Measurements from ENCODE around the gene SLC16A3.

SLC16A3 gene

DNA sequence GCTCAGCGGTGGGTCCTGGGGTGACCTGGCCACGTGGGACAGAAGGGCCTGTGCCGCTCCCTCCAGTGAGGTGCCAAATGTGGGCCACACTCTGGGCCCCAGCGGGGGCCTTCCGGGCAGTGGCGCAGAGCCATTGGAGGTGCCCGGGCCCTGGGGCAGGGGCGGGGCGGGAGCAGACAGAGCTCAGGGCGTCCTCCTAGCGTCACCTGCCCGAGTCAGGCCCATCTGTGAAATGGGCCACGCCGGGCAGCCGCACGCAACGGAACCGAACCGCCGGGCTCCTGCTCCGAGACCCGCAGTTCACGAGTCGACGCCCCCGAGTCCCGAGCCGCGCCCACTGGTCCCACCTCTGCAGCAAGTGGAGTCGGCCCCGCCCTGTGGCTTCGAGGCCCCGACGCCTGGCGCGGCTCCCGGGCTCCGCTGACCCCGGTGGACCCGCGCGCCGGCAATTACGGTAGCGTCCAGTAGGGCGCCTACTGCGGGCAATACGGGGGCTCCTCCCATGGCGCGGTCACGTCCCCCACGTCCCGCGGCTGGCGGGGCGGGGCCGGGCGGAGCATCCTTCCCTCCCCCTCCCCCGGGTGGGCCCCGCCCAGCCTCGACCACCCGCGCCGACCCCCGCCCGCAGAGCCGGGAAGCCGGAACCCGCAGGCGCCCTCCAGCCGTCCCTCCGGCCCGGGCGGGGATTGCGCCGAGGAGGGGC lies 1.9 kb downstream of the SLC16A3 start:
- no peak for TF ChIP-seq ZNF8 (CRISPR knock-in tag; IDR thresholded peaks at IDR 0.05)
- ATAC-seq, result no peak

DNA sequence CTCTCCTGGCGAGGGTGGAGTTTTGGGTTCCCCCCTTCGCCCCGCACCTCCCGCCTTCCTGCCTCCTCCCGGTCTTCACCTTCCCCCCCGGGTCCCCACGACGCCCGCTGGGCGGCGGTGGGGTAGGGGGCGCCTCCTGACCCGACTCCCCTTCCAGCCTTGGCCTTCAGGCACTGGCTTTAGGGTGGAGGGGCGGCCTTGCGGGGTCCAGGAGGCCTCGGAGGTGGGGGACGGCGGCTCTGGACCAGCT lies 2.4 kb downstream of the SLC16A3 start:
- no peak for TF ChIP-seq ARNTL (CRISPR knock-in tag; IDR thresholded peaks at IDR 0.05; ENCODE audit: borderline replicate concordance, low read depth)
- no peak for TF ChIP-seq TCF4 (CRISPR knock-in tag; IDR thresholded peaks at IDR 0.05; ENCODE audit: borderline replicate concordance)
- TF ChIP-seq, protein P1, sequence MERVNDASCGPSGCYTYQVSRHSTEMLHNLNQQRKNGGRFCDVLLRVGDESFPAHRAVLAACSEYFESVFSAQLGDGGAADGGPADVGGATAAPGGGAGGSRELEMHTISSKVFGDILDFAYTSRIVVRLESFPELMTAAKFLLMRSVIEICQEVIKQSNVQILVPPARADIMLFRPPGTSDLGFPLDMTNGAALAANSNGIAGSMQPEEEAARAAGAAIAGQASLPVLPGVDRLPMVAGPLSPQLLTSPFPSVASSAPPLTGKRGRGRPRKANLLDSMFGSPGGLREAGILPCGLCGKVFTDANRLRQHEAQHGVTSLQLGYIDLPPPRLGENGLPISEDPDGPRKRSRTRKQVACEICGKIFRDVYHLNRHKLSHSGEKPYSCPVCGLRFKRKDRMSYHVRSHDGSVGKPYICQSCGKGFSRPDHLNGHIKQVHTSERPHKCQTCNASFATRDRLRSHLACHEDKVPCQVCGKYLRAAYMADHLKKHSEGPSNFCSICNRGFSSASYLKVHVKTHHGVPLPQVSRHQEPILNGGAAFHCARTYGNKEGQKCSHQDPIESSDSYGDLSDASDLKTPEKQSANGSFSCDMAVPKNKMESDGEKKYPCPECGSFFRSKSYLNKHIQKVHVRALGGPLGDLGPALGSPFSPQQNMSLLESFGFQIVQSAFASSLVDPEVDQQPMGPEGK (CRISPR knock-in tag; IDR thresholded peaks at IDR 0.05; ENCODE audit: borderline replicate concordance), result no peak
- TF ChIP-seq OSR1 (CRISPR knock-in tag; IDR thresholded peaks at IDR 0.05), result no peak
- TF ChIP-seq PPARA (CRISPR knock-in tag; IDR thresholded peaks at IDR 0.05; ENCODE audit: borderline replicate concordance), result no peak
- TF ChIP-seq GLIS3 (CRISPR knock-in tag; IDR thresholded peaks at IDR 0.05), result no peak
- no peak for TF ChIP-seq ZFP30 (CRISPR knock-in tag; IDR thresholded peaks at IDR 0.05)
- TF ChIP-seq CSDC2 (CRISPR knock-in tag; IDR thresholded peaks at IDR 0.05), result no peak
- ATAC-seq, result no peak

DNA sequence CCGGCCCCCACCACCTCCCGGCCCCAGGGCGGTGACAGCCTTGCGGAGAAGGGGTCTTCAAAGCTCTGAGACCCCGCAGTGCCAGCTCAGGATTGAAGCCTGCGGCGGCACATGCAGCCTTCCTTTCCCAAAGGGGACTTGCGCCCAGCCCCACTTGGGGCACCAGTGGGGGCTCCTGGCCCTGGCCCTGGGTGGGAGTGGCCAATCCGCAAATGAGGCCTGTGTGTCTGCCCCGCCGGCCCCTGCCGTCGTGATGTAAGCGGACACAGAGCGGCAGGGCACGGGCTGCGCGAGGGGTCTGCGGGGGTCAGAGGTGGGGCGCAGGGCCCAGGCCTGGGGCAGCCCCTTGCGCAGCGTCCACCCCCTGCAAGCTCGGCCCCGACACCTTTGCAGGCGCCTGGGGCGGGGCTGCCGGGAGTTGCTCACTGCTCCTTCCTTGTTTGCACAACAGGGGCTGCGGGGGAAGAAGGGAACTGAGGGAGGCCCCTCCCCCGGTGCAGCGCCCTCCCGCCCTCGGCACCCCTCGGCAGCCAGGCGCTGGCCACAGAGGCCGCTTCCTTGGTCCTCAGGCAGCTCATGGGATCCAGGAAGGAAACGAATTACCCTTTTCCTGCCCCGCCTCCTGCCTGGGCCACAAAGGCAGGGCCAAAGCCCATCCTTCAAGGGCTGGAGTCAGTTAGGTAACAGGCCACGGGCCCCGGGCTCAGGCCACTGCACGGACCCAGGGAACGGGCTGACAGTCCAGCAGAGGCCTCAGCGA lies 2.9 kb downstream of the SLC16A3 start:
- TF ChIP-seq OSR1 (CRISPR knock-in tag; IDR thresholded peaks at IDR 0.05), result no peak
- no peak for TF ChIP-seq CSRNP3 (CRISPR knock-in tag; IDR thresholded peaks at IDR 0.05)
- no peak for ATAC-seq

DNA sequence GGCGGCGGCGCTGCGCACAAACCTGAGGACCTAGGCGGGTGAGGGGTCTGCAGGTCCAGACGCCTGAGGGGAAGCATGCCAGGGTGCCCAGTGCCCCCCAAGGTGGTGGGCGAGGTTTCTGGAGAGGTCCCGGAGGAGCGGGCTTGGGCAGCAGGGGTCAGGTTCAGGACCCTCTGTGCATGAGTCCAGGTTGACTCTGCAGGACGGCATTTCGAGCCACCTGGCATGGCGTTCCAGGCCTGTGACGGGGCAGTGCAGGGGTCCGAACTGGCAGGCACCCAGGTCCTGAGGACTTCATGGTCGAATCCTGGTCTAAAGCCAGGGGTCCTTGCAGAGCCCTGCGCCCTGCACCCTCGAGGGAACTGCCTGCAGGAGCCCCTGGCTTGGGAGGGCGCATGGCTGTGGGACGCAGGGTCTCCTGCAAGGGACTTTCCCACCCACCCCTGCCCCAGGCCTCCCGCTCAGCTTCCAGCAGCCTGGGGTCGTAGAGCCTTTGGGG lies 3.5 kb downstream of the SLC16A3 start:
- no peak for ATAC-seq

More for the DNA sequence above, 3.5 kb downstream of the SLC16A3 start:
- no peak for TF ChIP-seq CSDC2 (CRISPR knock-in tag; IDR thresholded peaks at IDR 0.05)
- TF ChIP-seq TOX (CRISPR knock-in tag; IDR thresholded peaks at IDR 0.05; ENCODE audit: borderline replicate concordance), result no peak
- TF ChIP-seq ZNF565 (CRISPR knock-in tag; conservative IDR thresholded peaks at IDR 0.05; ENCODE audit: low read depth), result no peak
- TF ChIP-seq PPARA (CRISPR knock-in tag; IDR thresholded peaks at IDR 0.05; ENCODE audit: borderline replicate concordance), result no peak
- no peak for TF ChIP-seq BACH2 (CRISPR knock-in tag; IDR thresholded peaks at IDR 0.05; ENCODE audit: borderline replicate concordance)
- TF ChIP-seq, protein P1 (CRISPR knock-in tag; IDR thresholded peaks at IDR 0.05; ENCODE audit: borderline replicate concordance), result no peak
- TF ChIP-seq CSRNP3 (CRISPR knock-in tag; IDR thresholded peaks at IDR 0.05), result no peak
- TF ChIP-seq GLIS3 (CRISPR knock-in tag; IDR thresholded peaks at IDR 0.05), result no peak
- no peak for TF ChIP-seq ESRRG (CRISPR knock-in tag; IDR thresholded peaks at IDR 0.05)
- no peak for TF ChIP-seq SNAI2 (CRISPR knock-in tag; IDR thresholded peaks at IDR 0.05)
- TF ChIP-seq POU6F1 (CRISPR knock-in tag; IDR thresholded peaks at IDR 0.05; ENCODE audit: borderline replicate concordance, low read depth), result no peak
